NK-92 (cell line): ENCODE measurements around the gene PSMG2.
"Not testable (repeated sequence)": the region's sequence is repeated elsewhere in the genome, so short reads cannot be mapped to it uniquely, and the experiment has no call there.

ENCODE experiments used
- DNase-seq: peaks from one replicate; lab custom pipeline; 2025; ENCODE audit not compliant: unreplicated experiment; lab: John Stamatoyannopoulos, UW

PSMG2 gene

GRCh38 chr18:12721495-12722275 lies 18.8 kb downstream of the PSMG2 start:
- no peak for DNase-seq

DNA sequence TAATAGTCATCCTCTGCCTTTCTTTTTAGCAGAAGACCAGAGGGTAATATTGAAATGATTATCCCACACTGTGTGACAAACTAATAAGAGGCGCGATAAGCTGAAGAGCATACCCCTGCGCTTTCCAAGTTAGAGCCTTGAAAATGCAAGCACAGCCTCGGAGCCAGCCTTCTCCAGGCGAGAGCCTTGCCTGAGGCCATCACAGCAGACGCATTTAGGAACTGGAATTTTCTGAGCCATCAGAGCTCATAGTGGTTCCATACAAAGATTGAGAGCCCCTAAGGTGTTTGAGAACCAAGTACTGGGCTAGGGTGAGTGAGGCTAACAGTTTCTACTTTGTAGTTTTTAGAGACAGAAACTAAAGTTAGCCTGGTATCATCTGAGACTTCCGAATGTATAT lies 19.9 kb downstream of the PSMG2 start:
- no peak for DNase-seq

DNA sequence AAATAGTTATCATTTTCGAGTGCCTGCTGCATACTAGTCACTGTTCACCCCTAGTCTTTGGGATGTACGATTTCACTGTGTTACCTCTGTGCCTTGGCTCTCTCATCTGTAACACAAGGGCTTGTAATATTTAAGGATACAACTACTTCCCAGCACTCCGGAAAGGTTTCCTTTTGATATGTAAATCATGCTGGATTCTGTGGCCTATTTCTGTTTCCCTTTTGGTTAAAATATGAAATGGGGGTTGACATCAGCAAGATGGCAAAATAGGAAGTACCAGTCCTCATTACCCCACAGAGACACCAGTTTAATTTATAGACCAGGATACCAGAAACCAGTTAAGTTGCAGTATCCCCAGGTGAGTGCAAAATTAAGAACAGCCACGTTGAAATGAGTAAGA lies 23.5 kb downstream of the PSMG2 start:
- DNase-seq = no peak

GRCh38 chr18:12726774-12727550 lies 24.1 kb downstream of the PSMG2 start:
- DNase-seq = no peak

GRCh38 chr18:12737243-12737902 lies 34.5 kb downstream of the PSMG2 start:
- DNase-seq = no peak

DNA sequence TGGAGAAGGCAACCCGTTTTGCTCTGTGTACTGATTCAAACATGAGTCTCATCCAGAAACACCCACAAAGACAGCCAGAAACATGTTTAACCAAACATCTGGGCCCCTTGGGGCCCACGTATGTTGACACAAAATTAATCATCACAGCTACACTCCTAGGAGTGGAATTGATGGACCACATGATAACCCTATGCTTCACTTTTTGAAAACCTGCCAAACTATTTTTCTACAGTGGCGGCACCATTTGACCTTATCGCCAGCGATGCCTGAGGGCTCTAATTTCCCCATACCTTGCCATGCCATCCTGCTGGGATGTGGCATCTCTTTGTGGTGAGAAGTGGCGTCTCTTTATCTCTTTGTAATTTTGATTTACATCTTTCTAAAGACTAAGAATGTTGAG lies 38.5 kb downstream of the PSMG2 start:
- DNase-seq = no peak

GRCh38 chr18:12742453-12742852 lies 39.6 kb downstream of the PSMG2 start:
- no peak for DNase-seq

GRCh38 chr18:12744103-12744502 lies 41.3 kb downstream of the PSMG2 start:
- no peak for DNase-seq

DNA sequence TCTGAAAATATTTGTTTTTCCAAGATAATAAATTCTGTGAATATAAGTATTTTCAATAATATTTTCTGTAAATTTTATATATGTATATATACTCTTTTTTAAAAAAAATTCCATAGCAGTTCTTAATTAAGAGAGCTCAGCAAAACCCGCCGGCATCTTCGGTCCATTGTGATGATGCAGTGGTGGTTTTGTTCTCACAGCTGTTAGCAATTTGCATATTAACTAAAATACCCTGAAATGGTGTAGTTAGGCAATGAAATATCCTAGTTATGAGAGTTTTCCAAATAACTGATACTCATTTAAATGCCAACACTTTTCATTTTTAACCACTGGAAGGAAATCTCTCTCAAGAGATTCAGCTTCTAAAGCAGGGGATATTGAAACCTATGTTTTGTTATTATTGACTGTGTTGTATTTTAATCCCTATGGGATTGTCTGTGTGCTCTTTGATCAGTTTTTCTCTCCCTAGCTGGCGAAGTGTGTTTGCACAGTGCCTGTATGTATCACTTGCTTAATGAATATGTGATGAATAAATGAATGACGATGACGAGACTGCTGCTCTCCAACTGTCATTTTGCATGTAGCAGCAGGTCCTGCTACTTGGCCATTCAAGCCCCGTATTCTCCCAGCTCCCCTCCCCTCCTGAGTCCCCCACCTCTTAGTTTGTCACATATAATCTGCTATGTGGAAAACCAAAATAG lies 42.4 kb downstream of the PSMG2 start:
- no peak for DNase-seq

DNA sequence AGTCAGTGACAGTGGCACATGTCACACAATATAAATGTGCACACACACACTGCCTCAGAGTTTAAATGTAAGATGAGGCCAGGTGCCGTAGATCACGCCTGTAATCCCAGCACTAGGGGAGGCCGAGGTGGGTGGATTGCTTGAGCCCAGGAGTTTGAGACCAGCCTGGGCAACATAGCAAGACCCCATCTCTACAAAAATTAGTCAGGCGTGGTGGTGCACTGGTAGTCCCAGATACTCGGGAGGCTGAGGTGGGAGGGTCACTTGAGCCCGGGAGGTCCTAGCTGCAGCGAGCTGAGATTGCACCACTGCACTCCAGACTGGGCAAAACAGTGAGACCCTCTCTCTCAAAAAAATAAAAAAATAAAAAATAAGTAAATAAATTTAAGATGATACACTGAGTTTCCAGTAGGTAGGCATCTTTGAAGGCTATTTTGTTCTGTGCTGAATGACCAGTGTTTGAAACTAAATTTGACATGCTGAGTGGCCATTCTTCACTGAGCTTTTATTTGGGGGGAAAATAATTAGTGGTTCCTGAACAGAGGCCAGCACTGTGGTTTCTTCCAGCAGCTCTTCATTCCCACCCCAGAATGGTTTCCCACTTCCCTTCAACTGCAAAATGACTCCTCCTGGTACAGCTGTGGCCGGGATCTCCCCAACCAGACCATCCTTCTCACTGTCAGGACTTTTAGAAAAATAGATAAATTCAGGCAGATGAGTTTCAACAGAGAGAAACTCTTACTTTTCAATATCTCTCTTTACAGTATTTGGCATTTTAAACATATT lies 44.9 kb downstream of the PSMG2 start:
- no peak for DNase-seq

GRCh38 chr18:12748671-12749070 lies 45.8 kb downstream of the PSMG2 start:
- no peak for DNase-seq

GRCh38 chr18:12749121-12749520 lies 46.3 kb downstream of the PSMG2 start:
- no peak for DNase-seq

DNA sequence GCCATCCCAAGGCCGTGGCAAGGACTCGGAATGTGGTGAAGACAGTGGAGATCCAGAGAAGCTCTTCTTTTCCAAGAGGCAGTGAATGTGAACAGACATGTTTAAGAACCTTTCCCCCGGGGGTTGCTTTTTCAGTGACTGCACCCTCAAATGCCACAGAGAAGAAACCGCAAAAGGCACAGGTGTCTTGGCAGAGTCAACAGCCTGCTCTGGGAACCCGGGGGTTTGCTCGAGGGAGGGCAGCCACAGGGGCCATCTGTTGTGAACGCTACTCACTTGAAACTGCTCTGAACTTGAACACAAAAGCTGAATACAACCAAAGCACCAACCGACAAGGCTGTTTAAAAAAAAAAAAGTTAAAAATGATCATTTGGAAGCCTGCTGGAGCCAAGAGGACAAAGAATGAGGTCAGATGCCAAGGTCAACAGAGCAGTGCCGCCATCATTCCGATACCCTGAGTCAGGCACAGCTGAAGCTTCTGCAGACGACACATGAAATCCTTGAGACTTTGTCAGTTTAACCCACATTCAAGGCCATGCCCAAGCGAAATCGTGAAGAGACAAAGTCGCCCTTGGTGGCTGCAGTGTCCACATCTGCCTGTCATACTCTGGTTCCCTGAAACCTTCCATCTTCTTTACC lies 47.4 kb downstream of the PSMG2 start:
- DNase-seq = no peak

GRCh38 chr18:12750715-12751502 lies 48.1 kb downstream of the PSMG2 start:
- DNase-seq = no peak

DNA sequence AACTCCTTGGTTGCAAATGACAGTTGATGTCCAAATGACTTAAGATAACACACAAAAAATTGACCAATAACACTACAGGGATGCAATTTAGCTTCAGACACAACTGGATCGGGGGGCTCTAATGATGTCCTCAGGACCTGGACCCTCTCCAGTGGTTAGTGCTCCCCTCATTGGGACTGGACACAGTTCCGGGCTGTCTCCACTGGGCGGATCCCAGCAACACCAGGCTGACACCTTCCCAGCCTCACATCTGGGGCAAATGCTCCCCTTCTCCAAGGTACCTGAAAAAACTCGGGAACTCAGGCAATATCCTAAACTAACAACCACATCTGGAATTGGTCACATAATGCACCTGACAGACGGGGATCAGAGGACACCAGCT lies 48.7 kb downstream of the PSMG2 start:
- DNase-seq = no peak

DNA sequence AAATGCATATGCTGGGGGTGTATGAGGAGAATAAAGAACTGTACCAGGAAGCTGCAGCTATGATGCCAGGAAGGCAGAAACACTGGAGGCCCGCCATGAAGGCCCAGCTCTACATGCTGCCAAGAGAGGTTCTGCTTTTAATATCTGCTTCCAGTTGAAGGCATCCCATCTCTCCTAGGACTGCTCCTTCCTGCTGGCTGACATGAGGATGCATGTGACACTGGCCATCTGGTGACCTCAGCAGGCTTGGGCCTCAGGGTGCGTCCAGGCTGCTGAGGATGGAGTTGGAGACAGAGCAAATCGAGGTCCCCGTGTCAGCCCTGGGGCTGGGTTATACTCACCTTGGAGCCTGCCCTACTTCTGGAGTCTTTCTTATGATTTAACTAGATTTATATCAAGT lies 49.0 kb downstream of the PSMG2 start:
- no peak for DNase-seq

- DNase-seq = no peak
Measured at GRCh38 chr18:12754511-12754910, 51.7 kb downstream of the PSMG2 start.

DNA sequence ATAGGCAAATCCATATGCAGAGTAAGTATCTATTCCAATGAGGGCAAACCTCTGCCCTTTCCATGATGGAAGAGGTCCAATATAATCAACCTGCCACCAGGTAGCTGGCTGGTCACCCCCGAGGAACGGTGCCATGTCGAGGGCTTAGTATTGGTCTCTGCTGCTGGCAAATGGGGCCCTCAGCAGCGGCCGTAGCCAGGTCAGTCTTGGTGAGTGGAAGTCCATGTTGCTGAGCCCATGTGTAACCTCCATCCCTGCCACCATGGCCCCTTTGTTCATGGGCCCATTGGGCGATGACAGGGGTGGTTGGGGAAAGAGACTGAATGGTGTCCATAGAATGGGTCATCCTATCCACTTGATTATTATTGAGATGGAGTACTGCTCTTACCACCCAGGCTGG lies 52.8 kb downstream of the PSMG2 start:
- not testable (repeated sequence) for DNase-seq

DNA sequence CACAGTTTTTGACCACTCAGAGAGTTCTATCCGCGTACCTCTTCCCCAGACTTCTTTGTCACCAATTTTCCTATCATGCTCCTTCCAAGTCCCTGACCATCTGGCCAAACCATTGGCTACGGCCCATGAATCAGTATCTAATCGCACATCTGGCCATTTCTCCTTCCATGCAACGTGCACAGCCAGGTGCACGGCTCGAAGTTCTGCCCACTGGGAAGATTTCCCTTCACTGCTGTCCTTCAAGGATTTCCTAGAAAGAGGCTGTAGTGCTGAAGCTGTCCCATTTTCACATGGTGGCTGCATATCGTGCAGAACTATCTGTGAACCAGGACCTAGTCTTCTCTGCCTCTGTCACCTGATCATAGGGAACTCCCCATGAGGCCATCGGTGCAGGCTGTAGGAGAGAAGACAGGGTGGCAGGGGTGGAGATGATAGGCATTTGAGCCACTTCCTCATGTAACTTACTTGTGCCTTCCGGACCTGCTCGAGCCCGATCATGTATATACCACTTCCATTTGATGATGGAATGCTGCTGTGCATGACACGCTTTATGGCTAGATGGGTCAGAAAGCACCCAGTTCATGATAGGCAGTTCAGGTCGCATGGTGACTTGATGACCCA lies 53.9 kb downstream of the PSMG2 start:
- DNase-seq = not testable (repeated sequence)
